ELR (cell line): Measurements from ENCODE around the gene PALM2AKAP2.
"Not testable (repeated sequence)": the region's sequence is repeated elsewhere in the genome, so short reads cannot be mapped to it uniquely, and the experiment has no call there.

ENCODE experiments used
- DNase-seq: peaks from one replicate; pipeline ENCODE4 v3.0.0-alpha.2; 2015; ENCODE audit warnings: low read depth

Gene PALM2AKAP2

DNA sequence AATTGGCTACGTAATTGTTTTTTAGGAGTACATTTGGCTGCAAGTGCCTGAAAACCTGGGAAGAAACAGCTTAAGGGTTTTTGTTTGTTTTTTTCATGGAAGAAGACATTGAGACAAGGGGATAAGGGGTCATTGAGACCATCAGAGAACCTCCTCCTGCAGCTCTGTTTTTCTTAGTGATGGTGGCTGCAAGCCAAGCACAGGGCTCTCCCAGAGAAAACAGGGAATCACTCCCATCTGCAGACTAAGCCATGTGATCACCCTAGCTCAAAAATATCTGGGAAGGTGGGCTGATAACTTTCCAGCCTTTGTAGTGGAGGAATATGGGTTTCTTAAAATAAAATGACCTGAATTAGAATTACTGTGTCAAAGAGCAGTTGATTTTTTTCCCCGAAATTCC, 25.1 kb downstream of the PALM2AKAP2 start:
- no peak for DNase-seq

GRCh38 chr9:109806506-109807115, 26.6 kb downstream of the PALM2AKAP2 start:
- peak; percentile 33 for DNase-seq

GRCh38 chr9:109811876-109812275, 31.9 kb downstream of the PALM2AKAP2 start:
- DNase-seq, result no peak

GRCh38 chr9:109812331-109812730, 32.3 kb downstream of the PALM2AKAP2 start:
- no peak for DNase-seq

DNA sequence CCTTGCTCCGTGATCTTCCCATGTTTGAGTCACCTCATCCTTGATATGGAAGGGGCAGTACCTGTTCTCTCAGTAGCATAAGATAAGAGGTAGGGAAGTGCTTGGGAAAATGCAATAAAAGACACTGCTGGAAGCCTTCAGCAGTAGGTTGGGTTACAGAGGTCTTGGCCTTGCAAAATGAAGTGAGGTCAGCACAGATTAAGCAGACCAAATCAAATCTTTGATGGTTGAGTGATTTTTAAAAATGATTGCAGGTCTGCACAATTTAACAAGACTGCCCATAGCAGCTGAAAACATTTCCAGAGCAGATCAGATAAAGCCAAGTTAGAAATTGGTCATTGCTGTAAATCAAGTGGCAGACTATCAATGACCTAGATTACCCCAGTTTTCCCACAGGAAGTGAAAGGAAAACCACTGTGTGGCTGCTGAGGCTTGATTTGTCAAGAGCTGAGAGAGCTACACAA, 32.9 kb downstream of the PALM2AKAP2 start:
- no peak for DNase-seq

DNA sequence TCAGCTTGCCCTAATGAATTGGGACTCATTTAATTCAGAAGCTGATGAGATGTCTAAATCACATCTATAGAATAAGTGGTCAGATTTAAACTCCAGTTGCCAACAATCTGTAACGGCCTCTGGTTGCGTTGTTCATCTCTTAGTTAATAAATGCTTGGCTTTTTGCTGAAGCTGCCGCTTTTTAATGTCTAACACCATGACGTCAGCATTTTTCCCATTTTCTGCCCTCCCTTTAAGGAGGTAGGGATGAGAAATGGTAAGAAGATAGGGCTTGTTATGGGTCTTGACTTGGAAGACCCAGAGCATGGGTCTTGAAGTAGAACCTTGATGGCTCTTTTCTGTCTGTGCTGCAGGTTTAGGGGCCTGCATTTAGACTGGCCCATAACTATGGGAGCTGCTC, 33.3 kb downstream of the PALM2AKAP2 start:
- DNase-seq, result no peak

DNA sequence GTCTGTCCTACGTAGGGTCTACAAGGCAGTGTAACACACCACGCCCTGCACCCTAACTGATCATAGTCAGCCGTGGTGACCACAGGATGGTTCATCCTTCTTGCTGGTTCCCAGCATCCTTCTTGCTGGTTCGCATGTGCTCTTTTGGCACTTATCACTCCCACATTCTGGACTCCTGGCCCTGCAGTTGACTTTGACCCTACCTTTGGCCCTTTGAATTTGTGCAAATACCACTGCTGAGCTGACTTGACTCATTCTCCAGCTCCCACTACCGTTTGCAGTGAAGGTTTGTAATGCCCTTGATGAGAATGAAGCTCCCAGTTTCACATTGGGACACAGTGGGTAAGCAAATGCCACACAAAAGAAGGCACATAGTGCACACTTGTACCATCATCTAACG, 33.8 kb downstream of the PALM2AKAP2 start:
- DNase-seq, result no peak

DNA sequence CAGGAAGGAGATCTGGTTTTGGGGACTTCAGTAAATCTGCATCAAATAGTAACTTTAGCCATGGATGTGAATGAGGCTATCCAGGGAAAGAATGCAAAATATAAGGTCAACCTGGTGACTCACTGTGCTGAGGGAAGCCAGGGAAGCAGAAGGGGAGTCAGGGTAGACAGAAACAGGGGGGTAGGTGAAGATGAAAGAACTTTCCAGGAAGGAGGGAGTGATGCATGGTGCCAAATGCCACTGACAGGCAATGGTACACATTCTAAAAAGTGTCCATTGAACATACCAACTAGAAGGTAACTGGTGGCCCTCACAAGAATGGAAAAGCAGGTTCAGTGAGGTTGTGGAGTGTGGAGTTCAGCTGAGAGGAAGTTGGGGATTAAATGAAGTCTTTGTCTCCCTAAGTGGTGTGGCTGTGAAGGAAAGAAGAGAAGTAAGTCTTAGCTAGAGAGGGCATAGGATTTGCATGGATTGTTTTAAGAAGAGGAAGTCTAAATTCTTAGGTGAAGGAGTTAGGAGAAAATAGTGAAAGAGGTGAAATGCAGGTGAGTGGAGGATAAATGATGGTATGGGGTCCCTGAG, 35.5 kb downstream of the PALM2AKAP2 start:
- DNase-seq, result peak; percentile 76

GRCh38 chr9:109816490-109816889, 36.5 kb downstream of the PALM2AKAP2 start:
- DNase-seq, result peak; percentile 100

DNA sequence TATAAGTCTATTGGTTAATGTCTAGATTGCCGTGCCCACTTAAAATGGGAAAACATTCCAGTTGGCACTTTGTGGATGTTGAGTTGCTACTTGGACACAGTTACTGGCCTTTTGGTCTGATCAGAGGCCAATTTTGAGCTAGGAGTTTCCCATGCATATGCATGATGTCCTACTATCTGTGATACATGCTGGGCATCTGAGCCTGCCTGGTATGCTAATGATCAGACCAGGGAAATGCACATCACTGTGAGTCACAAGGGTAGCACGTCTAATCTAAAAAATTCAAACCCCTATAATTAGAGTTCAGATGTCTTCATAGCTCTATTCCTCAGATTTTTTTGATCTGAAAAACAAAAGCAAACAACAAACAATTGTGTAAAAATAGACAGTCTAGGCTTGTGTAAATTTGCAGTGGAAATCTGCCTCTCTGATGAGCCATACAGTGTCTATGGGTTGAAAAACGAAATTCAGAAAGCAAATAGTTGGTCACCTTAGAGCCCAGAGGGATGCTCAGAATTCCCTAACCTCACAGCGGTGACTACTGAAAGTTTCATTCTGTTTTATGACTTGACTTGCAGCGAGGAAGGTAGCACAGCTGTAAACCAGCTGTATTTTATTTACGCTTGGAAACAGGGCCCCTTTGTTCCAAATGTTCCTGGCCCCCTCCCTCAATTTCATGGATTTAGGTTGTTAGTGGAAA, 37.3 kb downstream of the PALM2AKAP2 start:
- peak; percentile 90 for DNase-seq

DNA sequence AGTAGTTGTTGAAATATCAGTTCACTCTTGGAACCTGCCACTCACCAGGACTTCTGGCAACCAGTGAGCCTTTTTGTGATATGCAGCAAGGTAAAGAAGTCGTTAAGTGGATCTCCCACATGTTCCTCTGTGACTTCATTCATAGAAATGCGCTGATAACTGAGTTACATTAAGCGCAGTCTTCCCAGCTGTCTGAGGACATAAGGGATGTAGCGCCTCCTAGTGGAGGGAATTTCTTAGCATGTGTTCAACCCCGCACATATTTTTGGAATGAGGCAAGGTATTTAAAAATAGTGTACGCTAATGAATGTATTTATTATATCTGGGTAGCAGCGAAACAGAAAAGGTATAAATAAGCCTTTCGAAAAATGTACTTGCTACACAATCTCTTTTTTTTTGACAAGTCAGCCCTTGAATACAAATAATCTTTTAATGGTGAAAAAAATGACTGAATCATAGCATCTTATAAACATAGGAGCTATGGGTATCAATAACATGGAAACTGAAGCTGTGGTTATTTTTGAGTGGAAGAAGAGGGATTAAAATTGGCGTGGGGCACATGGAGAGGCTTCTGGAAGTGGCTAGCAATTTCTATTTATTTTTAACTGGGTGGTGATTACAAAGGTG, 38.0 kb downstream of the PALM2AKAP2 start:
- peak; percentile 99 for DNase-seq

DNA sequence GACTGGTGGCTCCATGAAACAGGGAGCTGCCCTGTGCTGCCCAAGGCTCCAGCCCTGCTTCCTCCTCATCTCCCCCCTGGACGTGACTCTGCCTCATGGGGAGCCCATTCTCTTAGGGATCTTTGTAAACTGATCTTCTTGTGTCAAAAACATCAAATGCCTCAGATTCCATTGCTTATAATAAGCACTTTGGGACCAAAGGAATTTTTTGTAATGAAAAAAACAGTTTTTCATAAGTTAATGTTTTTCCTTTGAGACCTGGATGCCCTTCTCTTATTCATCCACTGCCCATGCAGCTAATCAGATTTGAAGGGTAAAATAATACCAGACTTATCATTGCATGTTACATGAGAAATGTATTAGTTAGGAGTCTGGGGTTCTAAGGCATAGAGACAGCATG, 41.7 kb downstream of the PALM2AKAP2 start:
- DNase-seq, result peak; percentile 6

GRCh38 chr9:109825383-109825782, 45.4 kb downstream of the PALM2AKAP2 start:
- not testable (repeated sequence) for DNase-seq

- DNase-seq, result no peak
These were observed 46.6 kb downstream of the PALM2AKAP2 start for GRCh38 chr9:109826559-109826958.

DNA sequence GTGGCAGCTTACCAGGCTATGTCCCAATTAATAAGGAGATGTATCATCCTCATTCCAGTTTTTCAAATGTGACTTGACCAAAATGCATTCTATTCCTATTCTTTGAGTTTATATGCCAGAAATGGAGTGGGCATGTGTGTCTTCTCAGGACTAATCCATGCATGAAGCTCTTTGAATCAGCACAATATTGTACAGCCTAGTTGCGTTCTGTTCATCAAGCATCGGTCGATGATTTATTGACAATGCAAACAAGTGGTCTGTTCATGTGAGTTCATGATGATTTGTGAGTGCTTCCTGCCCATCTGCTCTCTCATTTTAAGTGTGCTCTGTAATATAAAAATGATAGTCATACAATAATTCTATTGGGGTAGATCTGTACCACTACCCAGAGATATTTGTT, 48.3 kb downstream of the PALM2AKAP2 start:
- no peak for DNase-seq
